Gastroesophageal sphincter (tissue), 4 donors: ENCODE measurements around the gene IL16. TPM values are rescaled to one million over a fixed set of nuclear protein-coding genes. Genes with fewer than 3 reads are reported as not detected.

Experiments
- ATAC-seq: fragments of 150-250 bp; one replicate; pipeline ENCODE4 v1.9.1; 2016; ENCODE audit warnings: mild to moderate bottlenecking, moderate library complexity
- H3K27ac ChIP-seq, 4 donors: fragments of 200-600 bp; sonication (generic) in 3 of 4; 1 replicate in 3 of 4; 2 replicates in 1 of 4; pipeline ENCODE4 v1.5.1; 2016 to 2019
- H3K27me3 ChIP-seq: fragments of 200-600 bp; sonication (generic); one replicate; pipeline ENCODE4 v1.5.1; 2019
- H3K36me3 ChIP-seq, 2 donors: fragments of 200-600 bp; sonication (generic); one replicate each; pipeline ENCODE4 v1.5.1; 2019; ENCODE audit warnings: control low read depth in 1 of 2
- H3K4me1 ChIP-seq, 3 donors: fragments of 200-600 bp; sonication (generic); 1 replicate in 2 of 3; 2 replicates in 1 of 3; pipeline ENCODE4 v1.5.1; 2016 to 2019; ENCODE audit warnings: control low read depth in 2 of 3
- H3K4me3 ChIP-seq, 2 donors: fragments of 200-600 bp; sonication (generic); one replicate each; pipeline ENCODE4 v1.5.1; 2019; ENCODE audit warnings: mild to moderate bottlenecking in 1 of 2, moderate library complexity in 1 of 2
- H3K9me3 ChIP-seq, 3 donors: fragments of 200-600 bp; sonication (generic); one replicate each; pipeline ENCODE4 v1.5.1; 2017 to 2019; ENCODE audit warnings: control low read depth in 2 of 3
- EP300 ChIP-seq: sonication (generic); formaldehyde crosslinking; IDR thresholded peaks from one replicate; pipeline ENCODE4 v1.6.1; 2017; ENCODE audit warnings: antibody characterized with exemption, mild to moderate bottlenecking
- POLR2A ChIP-seq, 2 donors: fragments of 450-650 bp; IDR thresholded peaks; one replicate each; pipeline ENCODE4 v1.6.1; 2017; ENCODE audit warnings: antibody characterized with exemption in 2 of 2, mild to moderate bottlenecking in 2 of 2, moderate library complexity in 1 of 2
- POLR2AphosphoS5 ChIP-seq: sonication (generic); formaldehyde crosslinking; IDR thresholded peaks from one replicate; pipeline ENCODE4 v1.6.1; 2017; ENCODE audit warnings: antibody characterized with exemption
- WGBS, 2 donors: methylation state at CpG; one replicate each; pipeline ENCODE4 v1.1.5; 2018; ENCODE audit warnings: low coverage in 1 of 2; 5-methylcytosine and 5-hydroxymethylcytosine counted together
- total RNA-seq, 4 donors: library from RNA; depleted of rRNA; stranded (reverse); fragments of >200 nt; gene quantifications; one replicate each; pipeline ENCODE4 v1.1.0, GENCODE V29; 2016
- TF ChIP-seq, protein P1 (sequence below), 4 experiments: fragments of 200-600 bp in 2 of 4; fragments of 450-650 bp in 2 of 4; sonication (generic) in 1 of 4; IDR thresholded peaks; one replicate each; pipeline ENCODE4 v1.5.1; 2017 to 2019; ENCODE audit warnings: antibody characterized with exemption in 4 of 4, mild to moderate bottlenecking in 2 of 4, moderate library complexity in 2 of 4

The IL16 gene
- total RNA-seq, 4 donors from 2014 or later: 15.0 to 35.2 (median 23.6) TPM

DNA sequence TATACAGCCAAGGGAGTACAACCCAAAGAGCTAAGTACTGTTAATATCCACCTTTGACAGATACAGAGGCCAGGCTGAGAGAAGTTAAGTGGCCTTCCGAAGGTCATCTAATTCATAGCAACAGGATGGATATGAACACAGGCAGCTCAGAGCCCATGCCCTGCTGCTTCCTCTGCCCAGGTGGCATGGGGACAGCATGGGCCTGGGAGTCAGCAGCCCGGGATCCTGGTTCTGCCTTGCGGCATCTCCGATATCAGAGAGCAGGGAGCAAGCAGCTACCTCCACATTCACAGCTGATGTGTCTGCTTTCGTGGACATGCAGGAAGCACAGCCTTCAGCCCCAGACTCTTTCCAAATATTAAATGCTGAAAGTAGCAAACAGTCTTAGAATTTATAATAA, 71.7 kb downstream of the IL16 start:
- TF ChIP-seq EP300 (no peak), POLR2AphosphoS5 (no peak), POLR2A (IDR thresholded peaks at IDR 0.05) (no peak)
- TF ChIP-seq, protein P1, sequence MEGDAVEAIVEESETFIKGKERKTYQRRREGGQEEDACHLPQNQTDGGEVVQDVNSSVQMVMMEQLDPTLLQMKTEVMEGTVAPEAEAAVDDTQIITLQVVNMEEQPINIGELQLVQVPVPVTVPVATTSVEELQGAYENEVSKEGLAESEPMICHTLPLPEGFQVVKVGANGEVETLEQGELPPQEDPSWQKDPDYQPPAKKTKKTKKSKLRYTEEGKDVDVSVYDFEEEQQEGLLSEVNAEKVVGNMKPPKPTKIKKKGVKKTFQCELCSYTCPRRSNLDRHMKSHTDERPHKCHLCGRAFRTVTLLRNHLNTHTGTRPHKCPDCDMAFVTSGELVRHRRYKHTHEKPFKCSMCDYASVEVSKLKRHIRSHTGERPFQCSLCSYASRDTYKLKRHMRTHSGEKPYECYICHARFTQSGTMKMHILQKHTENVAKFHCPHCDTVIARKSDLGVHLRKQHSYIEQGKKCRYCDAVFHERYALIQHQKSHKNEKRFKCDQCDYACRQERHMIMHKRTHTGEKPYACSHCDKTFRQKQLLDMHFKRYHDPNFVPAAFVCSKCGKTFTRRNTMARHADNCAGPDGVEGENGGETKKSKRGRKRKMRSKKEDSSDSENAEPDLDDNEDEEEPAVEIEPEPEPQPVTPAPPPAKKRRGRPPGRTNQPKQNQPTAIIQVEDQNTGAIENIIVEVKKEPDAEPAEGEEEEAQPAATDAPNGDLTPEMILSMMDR (IDR thresholded peaks at IDR 0.05): no peak
- H3K27me3 ChIP-seq: peaks cover 7% of the 10 kb centered on the region
- no peak overlapping the region for H3K4me3 ChIP-seq
- WGBS, 2 donors: 63 to 100% methylated on average over 1 to 2 of the region's 5 CpGs
- H3K9me3 ChIP-seq: no peaks in the 10 kb centered on the region
- no peak overlapping the region for H3K27ac ChIP-seq
- H3K4me1 ChIP-seq: peaks cover 0 to 19% (median 13%) of the 10 kb centered on the region in 3 donors
- peaks cover 0 to 23% of the 10 kb centered on the region in 2 donors for H3K36me3 ChIP-seq
- ATAC-seq: no peak

DNA sequence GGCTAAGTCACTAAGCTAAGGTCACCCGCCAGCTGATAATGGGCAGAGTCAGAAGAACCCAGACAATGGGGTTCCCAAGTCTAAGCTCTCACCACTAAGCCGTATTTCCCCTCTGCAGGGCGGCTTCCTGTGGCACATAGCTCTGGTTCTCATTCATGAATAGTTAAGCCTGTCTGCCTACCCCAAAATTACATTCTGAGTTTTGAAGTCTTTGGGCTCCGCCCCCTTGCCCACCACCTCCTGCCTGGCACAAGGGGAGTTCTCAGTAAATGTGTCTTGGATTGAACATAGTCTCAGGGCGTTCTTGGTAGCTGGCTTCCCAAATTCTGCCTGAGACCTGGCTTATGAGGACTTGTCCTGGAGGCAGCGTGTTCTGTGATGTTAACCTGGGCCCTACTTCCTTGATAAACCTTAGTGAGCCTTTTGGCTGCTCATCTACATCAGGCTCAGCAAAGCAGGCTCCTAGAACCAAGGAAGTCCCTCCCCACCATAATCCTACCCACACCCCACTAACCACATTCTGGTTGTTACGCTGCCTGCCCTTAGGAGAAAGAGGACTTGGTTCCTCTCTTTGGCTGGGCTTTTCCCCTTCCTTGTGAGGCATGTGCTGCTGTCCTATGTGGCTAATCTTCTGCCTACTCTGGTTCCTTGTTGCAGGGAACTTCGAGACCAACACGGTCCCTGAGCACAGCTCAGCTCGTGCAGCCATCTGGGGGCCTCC, 72.4 kb downstream of the IL16 start:
- peaks cover 5% of the 10 kb centered on the region for H3K27me3 ChIP-seq
- no peak for TF ChIP-seq POLR2AphosphoS5
- TF ChIP-seq EP300: no peak
- TF ChIP-seq, protein P1 (IDR thresholded peaks at IDR 0.05): no peak
- no peak for TF ChIP-seq POLR2A (IDR thresholded peaks at IDR 0.05)
- peaks cover 0 to 19% (median 15%) of the 10 kb centered on the region in 3 donors for H3K4me1 ChIP-seq
- no peak overlapping the region for H3K4me3 ChIP-seq
- WGBS, 2 donors: 89 to 92% methylated on average over 2 to 4 of the region's 10 CpGs
- no peaks in the 10 kb centered on the region for H3K9me3 ChIP-seq
- H3K27ac ChIP-seq: no peak overlapping the region
- H3K36me3 ChIP-seq: peaks cover 0 to 25% of the 10 kb centered on the region in 2 donors
- no peak for ATAC-seq

DNA sequence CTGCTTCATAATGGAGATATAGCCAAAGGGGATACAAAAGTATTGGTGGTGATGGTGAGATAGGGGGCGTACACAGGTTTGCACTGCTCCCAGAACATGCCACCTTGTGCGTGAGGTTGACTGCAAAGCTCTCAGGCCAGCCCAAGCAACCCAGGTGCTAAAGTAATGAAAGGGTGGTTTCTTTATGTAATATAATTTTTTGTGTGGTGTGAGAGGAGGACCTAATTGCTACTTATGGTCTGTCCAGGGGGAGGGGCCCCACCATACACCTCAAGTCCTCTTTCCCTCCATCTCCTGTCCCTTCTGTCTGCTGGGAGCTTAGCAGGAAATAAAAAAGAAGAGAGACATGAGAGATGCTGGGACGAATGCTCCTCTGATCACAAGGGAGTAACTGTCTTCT, 73.5 kb downstream of the IL16 start:
- Histone ChIP-seq H3K9me3 (no peaks in the 10 kb centered on the region), H3K4me3 (no peak overlapping the region), H3K4me1 (peaks cover 0 to 26% (median 17%) of the 10 kb centered on the region in 3 donors), H3K27ac (no peak overlapping the region), H3K36me3 (peaks cover 0 to 25% of the 10 kb centered on the region in 2 donors), H3K27me3 (peaks cover 3% of the 10 kb centered on the region)
- TF ChIP-seq EP300 (no peak), POLR2AphosphoS5 (no peak), POLR2A (IDR thresholded peaks at IDR 0.05) (no peak)
- TF ChIP-seq, protein P1 (IDR thresholded peaks at IDR 0.05): no peak
- 70 to 79% methylated on average over 3 of the region's 3 CpGs for WGBS, 2 donors
- no peak for ATAC-seq

DNA sequence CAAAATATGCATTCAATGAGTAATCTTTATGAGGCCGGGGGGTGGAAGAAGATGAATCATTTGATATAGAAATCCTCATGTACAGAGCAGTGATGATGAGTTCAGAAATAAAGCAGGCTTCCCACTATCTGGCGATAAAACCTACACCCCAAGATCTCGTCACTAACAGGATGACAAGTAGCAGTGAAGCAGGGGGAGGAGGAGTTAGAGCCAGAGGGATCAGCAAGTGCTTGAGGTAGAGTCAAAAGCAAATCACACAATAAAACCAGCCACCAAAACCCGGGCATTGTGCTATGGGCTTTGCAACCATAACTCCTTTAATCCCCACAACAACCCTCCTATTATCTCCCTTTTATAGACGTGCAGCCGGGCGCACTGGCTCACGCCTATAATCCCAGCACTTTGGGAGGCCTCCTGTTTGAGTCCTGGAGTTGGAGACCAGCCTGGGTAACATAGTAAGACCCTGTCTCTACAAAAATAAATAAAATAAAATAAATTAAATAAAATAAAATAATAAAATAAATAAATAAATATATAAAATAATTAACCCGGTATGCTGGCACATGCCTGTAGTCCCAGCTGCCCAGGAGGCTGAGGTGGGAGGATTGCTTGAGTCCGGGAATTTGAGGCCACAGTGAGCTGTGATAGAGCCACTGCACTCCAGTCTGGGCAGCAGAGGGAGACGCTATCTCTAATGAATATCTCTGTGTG, 74.3 kb downstream of the IL16 start:
- TF ChIP-seq POLR2A (IDR thresholded peaks at IDR 0.05) (no peak), EP300 (no peak), POLR2AphosphoS5 (no peak)
- TF ChIP-seq, protein P1 (IDR thresholded peaks at IDR 0.05): no peak
- no peak overlapping the region for H3K27ac ChIP-seq
- 87 to 95% methylated on average over 9 to 11 of the region's 11 CpGs for WGBS, 2 donors

More for the DNA sequence above, 74.3 kb downstream of the IL16 start:
- Histone ChIP-seq H3K27me3 (peaks cover 3% of the 10 kb centered on the region), H3K4me3 (no peak overlapping the region), H3K9me3 (no peaks in the 10 kb centered on the region), H3K36me3 (peaks cover 0 to 25% of the 10 kb centered on the region in 2 donors), H3K4me1 (peaks cover 0 to 26% (median 13%) of the 10 kb centered on the region in 3 donors)
- ATAC-seq: no peak
